ENCODE results near the gene NIPBL. TPM values are rescaled to one million over a fixed set of nuclear protein-coding genes. Genes with fewer than 3 reads are reported as not detected.

Gene NIPBL
- total and polyA plus RNA-seq, 2 of the 13 experiments (the other 11 are each of a cell fraction or from before 2014, with no cell fraction given) = 12.3 to 32.3 TPM

GRCh38 chr5:36876965-36877666 lies 547 bp downstream of the NIPBL start (continued):
- no peak for TF ChIP-seq KLF9 (CRISPR knock-in tag; IDR thresholded peaks at IDR 0.05; ENCODE audit: low read depth)
- TF ChIP-seq, protein P1, sequence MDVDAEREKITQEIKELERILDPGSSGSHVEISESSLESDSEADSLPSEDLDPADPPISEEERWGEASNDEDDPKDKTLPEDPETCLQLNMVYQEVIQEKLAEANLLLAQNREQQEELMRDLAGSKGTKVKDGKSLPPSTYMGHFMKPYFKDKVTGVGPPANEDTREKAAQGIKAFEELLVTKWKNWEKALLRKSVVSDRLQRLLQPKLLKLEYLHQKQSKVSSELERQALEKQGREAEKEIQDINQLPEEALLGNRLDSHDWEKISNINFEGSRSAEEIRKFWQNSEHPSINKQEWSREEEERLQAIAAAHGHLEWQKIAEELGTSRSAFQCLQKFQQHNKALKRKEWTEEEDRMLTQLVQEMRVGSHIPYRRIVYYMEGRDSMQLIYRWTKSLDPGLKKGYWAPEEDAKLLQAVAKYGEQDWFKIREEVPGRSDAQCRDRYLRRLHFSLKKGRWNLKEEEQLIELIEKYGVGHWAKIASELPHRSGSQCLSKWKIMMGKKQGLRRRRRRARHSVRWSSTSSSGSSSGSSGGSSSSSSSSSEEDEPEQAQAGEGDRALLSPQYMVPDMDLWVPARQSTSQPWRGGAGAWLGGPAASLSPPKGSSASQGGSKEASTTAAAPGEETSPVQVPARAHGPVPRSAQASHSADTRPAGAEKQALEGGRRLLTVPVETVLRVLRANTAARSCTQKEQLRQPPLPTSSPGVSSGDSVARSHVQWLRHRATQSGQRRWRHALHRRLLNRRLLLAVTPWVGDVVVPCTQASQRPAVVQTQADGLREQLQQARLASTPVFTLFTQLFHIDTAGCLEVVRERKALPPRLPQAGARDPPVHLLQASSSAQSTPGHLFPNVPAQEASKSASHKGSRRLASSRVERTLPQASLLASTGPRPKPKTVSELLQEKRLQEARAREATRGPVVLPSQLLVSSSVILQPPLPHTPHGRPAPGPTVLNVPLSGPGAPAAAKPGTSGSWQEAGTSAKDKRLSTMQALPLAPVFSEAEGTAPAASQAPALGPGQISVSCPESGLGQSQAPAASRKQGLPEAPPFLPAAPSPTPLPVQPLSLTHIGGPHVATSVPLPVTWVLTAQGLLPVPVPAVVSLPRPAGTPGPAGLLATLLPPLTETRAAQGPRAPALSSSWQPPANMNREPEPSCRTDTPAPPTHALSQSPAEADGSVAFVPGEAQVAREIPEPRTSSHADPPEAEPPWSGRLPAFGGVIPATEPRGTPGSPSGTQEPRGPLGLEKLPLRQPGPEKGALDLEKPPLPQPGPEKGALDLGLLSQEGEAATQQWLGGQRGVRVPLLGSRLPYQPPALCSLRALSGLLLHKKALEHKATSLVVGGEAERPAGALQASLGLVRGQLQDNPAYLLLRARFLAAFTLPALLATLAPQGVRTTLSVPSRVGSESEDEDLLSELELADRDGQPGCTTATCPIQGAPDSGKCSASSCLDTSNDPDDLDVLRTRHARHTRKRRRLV (CRISPR knock-in tag; IDR thresholded peaks at IDR 0.05) = peak; percentile 37; the same call in 1 of the 2 replicates
- TF ChIP-seq, protein P2, sequence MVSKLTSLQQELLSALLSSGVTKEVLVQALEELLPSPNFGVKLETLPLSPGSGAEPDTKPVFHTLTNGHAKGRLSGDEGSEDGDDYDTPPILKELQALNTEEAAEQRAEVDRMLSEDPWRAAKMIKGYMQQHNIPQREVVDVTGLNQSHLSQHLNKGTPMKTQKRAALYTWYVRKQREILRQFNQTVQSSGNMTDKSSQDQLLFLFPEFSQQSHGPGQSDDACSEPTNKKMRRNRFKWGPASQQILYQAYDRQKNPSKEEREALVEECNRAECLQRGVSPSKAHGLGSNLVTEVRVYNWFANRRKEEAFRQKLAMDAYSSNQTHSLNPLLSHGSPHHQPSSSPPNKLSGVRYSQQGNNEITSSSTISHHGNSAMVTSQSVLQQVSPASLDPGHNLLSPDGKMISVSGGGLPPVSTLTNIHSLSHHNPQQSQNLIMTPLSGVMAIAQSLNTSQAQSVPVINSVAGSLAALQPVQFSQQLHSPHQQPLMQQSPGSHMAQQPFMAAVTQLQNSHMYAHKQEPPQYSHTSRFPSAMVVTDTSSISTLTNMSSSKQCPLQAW (CRISPR knock-in tag; IDR thresholded peaks at IDR 0.05) = no peak
- TF ChIP-seq ELF4 (CRISPR knock-in tag; IDR thresholded peaks at IDR 0.05; ENCODE audit: borderline replicate concordance) = no peak
- peak; percentile 41; the same call in 1 of the 2 replicates for TF ChIP-seq ZNF558 (CRISPR knock-in tag; IDR thresholded peaks at IDR 0.05; ENCODE audit: borderline replicate concordance)
- TF ChIP-seq ETV6 (CRISPR knock-in tag; conservative IDR thresholded peaks at IDR 0.05) = 0 out of 2 replicates have a peak, but pooled peaks have one; percentile 40
- no peak for TF ChIP-seq ZNF878 (CRISPR knock-in tag; IDR thresholded peaks at IDR 0.05)
- TF ChIP-seq, protein P3, sequence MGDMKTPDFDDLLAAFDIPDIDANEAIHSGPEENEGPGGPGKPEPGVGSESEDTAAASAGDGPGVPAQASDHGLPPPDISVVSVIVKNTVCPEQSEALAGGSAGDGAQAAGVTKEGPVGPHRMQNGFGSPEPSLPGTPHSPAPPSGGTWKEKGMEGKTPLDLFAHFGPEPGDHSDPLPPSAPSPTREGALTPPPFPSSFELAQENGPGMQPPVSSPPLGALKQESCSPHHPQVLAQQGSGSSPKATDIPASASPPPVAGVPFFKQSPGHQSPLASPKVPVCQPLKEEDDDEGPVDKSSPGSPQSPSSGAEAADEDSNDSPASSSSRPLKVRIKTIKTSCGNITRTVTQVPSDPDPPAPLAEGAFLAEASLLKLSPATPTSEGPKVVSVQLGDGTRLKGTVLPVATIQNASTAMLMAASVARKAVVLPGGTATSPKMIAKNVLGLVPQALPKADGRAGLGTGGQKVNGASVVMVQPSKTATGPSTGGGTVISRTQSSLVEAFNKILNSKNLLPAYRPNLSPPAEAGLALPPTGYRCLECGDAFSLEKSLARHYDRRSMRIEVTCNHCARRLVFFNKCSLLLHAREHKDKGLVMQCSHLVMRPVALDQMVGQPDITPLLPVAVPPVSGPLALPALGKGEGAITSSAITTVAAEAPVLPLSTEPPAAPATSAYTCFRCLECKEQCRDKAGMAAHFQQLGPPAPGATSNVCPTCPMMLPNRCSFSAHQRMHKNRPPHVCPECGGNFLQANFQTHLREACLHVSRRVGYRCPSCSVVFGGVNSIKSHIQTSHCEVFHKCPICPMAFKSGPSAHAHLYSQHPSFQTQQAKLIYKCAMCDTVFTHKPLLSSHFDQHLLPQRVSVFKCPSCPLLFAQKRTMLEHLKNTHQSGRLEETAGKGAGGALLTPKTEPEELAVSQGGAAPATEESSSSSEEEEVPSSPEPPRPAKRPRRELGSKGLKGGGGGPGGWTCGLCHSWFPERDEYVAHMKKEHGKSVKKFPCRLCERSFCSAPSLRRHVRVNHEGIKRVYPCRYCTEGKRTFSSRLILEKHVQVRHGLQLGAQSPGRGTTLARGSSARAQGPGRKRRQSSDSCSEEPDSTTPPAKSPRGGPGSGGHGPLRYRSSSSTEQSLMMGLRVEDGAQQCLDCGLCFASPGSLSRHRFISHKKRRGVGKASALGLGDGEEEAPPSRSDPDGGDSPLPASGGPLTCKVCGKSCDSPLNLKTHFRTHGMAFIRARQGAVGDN (CRISPR knock-in tag; IDR thresholded peaks at IDR 0.05) = peak; percentile 53
- TF ChIP-seq IRF9 (CRISPR knock-in tag; IDR thresholded peaks at IDR 0.05; ENCODE audit: borderline replicate concordance) = peak; percentile 56; the same call in 1 of the 2 replicates
- TF ChIP-seq YY1 (IDR thresholded peaks at IDR 0.05; ENCODE audit: insufficient read depth, insufficient replicate concordance, low read depth, low read length) = no peak
- peak; percentile 21; the same call in 1 of the 2 replicates for TF ChIP-seq GATAD1 (CRISPR knock-in tag; IDR thresholded peaks at IDR 0.05)
- no peak for TF ChIP-seq NPAS2 (CRISPR knock-in tag; IDR thresholded peaks at IDR 0.05; ENCODE audit: borderline replicate concordance)
- peak; percentile 61 for TF ChIP-seq RBM39 (IDR thresholded peaks at IDR 0.05; ENCODE audit: low read depth, low read length, poor library complexity, severe bottlenecking)
- TF ChIP-seq XRCC5 (optimal IDR thresholded peaks at IDR 0.05; ENCODE audit: low read length) = peak; percentile 51

All from HepG2 (cell line).